Stimulated activated naive CD4-positive, alpha-beta T cell treated with Interleukin-2 at 50 U/mL for 16 hours (primary cell): ENCODE measurements around the gene CHRM4.

Source experiments
- DNase-seq: peaks from one replicate; lab custom pipeline; 2025; lab: John Stamatoyannopoulos, UW

CHRM4 gene

DNA sequence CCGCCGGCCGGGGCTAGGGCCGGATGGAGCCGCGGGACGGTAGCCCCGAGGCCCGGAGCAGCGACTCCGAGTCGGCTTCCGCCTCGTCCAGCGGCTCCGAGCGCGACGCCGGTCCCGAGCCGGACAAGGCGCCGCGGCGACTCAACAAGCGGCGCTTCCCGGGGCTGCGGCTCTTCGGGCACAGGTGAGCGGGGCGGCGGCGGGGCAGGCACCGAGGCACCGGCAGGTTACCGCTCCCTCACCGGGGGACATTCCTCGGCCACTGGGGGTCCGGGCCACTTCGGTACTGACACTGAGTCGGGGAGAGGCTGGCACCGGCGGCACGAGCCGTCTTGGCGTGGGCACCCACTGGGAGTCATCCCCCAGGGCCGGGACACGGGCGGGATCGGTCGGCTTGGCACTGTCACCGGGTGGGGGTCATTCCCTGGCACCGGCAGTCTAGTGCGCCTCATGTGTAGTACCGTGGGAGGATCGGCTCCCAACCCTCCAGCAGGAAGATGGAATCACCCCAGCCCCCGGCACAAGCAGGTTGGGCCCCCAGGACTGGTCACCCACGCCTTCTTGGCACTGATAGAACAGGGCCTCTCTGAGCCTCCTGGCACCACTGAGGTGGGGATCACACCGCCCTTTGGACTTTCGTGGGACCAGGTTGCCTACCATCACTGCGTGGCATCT lies 43.8 kb downstream of the CHRM4 start:
- peak; percentile 24 for DNase-seq

DNA sequence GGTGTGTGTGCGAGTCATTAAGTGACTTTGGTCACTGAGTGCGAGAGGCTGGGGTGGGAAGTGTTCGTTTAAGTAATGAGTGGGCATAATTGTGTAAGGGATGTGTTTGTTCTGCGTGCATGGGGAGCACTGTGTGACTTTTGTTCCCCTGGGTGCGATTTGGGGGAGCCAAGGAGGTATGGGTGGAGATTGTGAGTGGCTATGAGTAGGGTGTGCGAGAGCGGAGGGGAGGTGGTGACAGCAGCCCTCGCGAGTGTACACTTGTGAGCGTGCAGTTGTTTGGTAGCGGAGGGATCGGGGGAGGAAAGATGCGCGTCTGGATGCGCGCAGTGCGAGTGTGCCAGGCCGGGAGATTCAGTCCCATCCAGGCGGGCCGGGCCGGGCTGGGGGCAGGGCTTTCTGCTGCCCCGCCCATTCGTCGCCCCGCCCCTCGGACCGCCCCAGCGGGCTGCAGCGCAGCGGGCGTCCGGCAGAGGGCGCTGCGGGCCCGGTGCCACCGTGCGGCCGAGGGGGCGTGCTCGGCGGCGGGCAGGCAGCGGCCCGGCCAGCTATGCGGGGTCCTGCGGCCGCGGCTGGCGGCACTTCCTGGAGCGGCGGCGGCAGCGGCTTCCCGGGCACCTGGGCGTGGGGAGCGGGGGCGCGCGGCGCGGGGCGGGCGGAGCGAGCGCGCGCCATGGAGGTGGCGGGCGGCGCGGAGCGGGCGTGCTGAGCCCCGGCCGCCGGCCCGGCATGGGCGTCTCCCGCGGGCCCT lies 44.5 kb downstream of the CHRM4 start, which contains the start of gene DGKZ:
TSS of gene DGKZ (plus strand) at position 578 of the 751 bp plus-strand sequence. CDS start 197 bp downstream, outside the sequence.
- DNase-seq: peak; percentile 84

DNA sequence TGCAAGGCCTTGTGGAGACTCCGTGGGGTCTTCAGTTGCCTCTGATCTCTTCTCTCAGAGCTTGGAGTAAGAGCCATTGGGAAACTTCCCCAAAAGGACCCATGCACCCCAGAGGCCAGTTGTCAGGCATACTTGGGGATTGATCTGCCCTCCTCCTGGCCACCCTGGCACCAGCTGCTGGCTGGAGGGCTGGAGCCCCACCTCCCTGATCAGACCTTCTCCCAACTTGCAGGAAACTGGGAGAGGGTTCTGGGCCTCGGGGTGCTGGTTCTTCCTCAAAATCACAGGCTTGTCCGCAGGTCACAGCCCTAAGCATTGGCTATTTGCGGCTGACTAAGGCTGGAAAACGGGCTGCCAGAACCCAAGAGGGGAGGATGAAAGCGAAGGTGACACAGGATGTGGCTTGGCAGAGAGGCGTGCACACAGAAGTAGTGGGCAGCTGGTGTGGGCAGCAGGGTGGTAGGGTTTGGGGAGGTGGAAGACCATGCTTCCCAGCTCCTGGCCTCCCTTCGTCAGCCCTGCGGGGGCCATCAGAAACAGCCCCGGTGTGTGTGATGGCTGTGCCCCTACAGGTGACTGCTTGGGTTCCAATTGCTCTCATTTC lies 45.6 kb downstream of the CHRM4 start:
- peak; percentile 22 for DNase-seq

DNA sequence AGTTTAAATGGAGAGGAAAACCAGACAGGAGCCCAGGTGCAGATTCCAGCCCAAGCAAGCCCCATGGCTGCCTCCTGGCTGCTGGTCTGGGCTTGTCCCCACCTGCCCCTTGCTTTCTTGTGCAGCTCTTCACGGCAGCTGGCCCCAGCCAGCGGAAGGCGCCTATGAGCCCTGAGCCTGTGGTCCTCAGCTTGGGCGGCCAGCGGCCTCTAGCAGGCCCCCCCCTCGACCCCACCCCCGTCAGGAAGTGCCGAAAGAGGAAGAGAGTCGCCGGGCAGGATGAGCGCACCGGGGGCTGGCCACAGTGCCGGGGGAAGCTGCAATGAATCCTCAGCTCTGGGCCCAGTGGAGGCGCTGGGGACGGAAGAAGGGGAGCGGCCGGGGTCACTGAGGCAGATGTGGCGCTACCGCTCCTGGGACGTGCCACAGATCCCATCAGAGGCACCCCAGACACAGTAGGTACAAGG lies 46.4 kb downstream of the CHRM4 start:
- no peak for DNase-seq

DNA sequence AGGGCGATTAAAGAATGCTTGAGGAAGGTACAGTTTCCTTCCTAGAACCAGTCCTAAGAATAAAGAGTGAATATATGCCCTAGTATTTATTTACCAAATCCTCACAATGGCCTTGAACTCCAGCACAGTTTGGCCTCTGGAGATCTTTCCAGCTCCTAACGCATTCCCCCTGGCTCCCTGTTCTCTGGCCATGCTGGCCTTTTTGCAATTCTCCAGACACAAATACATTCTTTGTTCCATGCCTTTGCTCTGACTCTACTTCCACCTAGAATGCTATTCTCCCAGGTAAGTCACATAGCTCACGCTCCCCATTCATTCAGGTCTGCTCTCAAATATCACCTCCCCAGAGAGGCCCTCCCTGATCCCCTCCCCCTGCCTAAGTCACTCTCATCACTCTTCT lies 48.1 kb downstream of the CHRM4 start:
- no peak for DNase-seq

DNA sequence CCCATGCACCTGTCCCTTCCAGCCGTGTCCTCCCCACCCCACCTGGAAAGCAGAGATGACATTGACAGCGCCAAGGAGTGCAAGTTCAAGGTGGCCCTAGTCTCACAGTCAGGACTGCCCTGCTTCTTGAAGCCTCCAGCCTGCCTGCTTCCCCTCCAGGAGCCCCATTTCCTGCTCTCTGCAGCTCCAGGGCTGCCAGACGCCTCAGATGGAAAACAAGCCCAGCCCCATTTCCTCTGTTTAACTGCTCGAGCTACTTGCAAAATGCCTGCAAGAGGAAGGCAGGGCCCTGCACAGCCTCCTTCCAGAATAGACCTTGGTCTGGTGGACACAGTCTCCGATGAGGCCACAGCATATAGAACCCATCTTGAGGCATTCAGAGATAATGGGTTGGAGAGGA lies 49.3 kb downstream of the CHRM4 start:
- no peak for DNase-seq

DNA sequence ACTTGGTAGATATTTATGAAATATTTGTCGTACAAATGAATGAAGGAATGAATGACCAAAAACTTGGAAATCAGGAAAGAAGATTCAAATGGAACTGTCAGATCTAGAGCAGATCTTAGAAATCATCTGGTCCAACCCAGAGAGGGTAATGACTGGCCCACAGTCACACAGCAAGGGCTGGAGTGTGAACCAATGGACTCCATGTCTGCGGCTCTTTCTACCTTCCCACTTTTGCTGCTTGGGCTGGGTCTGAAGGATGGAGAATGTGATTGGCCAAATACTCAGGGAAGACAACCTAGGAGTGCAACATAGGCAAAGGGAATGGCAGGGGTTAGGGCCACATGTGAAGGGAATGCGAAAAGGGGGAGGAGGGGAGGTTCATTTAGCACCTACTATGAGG lies 50.1 kb downstream of the CHRM4 start:
- no peak for DNase-seq

DNA sequence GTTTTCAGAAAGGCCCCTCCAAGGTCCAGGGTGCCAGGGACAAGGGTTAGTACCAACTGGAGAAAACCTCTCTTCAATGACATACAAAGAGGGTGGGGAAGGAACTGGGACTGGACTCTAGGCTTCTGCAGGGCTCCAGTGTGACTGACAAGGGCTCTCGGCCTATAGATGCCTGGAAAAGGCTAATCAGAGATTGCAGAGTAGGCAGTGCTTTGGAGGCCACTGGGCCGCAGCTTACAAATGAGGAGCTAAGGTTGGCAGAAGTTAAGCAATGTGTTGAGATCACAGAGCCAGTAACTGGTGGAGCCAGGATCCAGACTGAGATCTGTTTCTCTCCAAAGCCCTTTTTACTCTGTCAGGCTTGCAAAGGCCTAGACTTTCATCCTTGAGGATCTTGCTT lies 51.8 kb downstream of the CHRM4 start:
- DNase-seq: no peak

DNA sequence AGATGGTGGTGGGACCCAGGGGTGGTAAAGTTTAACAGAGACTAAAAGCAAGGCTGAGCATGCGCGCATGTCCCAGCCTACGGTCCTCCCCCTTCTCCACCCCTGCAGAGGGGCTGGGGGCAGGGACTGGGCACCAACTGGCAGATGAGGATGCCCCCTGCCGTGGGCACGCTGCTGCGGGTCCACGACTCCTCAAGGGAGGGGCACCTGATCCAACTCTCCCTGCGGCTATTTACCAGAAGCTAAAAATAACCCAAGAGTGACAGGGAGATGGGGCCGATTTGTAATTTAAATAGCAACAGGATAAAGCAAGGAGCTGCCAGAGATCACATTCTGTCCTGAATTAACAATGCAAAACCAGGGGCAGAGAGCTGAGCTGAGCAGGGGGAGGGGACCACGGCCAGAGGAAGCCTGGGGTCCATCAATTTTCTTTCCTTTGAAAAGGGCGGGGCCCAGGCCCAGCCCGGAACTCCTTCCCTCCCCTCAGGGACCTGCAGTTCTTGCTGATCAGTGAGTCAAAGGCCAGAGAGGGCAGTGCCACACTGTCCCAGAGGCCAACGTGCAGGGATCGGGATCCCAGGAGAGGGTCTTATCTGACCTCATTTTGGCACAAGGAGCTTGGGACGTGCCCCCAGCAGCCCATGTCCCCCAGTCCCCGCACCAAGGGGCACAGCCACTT lies 52.4 kb downstream of the CHRM4 start:
- no peak for DNase-seq

DNA sequence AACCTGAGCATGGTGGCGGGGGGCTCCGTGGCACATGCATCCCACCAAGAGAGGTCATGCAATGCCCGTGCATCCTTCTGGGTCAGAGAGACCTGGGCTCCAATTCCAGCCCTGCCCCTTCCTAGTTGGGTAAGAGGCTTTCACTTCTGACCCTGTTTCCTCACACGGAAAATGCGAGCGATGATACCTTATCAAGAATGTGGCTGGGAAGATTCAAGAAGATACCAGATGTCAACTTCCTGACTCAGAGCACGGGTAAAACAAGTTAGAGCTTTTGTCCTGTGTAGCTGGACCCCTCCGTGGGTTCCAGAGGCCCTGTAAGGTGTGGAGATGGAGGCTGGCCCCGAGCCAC lies 53.0 kb downstream of the CHRM4 start:
- no peak for DNase-seq

DNA sequence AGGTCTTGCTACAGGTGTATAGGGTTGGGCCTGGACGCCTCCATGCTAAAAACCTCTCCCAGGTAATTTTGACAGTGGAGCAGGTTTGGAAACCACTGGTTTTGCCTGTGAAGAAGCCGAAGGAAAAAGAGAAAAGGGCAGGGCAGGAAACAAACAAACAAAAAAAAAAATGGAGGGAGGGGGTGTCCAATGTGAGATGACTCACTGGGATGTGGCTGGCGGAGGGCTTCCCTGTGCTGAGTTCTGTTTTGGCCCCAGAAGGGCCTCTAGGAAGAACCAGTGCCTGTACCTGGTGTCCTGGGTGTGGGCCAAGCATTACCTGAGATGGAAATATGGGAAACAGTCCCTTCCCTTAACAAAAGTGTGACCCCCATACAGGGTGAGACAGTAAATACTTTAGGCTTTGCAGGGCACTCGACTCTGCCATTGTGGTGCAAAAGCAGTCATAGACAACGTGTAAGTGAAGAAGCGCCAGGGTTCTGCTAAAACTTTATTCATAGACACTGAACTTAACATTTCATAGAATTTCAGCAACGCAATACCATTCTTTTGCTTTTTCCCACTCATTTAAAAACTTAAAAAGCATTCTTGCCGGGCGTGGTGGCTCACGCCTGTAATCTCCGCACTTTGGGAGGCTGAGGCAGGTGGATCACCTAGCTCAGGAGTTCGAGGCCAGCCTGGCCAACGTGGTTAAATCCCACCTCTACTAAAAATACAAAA lies 53.8 kb downstream of the CHRM4 start:
- no peak for DNase-seq

DNA sequence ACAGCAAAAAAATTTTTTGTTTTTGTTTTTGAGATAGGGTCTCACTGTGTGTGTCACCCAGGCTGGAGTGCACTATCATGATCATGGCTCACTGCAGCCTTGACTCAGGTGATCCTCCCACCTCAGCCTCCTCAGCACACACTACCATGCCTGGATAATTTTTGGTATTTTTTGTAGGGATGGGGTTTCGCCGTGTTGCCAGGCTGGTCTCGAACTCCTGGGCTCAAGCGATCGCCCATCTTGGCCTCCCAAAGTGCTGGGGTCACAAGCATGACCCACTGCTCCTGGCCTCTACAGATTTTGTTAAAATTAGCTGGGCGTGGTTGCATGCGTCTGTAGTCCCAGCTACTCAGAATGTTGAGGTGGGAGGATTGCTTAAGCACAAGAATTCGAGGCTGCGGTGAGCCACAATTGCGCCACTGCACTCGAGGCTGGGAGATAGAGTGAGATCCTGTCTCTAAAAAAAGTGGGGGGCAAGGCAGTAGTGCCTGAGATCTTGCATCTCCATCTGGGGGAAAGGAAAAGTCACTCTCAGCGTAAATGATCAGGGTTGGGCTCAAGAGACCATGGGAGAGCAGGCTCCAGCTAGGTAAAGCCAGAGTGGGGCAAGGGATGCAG lies 54.9 kb downstream of the CHRM4 start:
- DNase-seq: no peak

DNA sequence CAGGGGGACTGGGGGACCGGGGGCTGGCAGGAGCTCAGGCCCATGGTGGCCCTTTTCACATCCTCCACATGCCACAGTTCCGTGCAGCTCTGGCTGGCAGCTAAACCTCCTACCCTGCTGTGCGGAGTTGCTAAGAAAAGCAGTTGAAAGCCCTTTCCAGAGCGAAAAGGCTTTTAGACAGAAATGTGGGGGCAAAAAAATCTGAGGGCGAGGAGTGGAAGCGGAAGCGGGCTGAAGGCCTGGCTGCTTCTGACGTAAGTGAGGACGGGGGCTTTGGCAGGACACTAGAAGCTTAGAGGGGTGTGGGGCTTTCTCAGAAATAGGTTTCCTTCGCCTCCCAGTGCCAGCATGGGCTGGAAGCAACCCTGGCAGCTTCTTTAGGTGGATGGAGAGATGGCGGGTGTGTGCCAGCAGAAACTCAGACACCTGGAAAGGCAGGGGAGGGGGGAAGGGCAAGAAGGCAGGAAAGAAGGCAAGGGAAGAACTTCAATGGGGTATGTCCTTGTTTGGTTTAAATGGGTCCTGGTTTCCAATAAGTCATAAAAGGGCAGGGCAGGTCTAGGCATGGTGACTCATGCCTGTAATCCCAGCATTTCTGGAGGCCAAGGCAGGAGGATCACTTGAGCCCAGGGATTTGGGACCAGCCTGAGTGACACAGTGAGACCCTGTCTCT lies 55.5 kb downstream of the CHRM4 start:
- no peak for DNase-seq

DNA sequence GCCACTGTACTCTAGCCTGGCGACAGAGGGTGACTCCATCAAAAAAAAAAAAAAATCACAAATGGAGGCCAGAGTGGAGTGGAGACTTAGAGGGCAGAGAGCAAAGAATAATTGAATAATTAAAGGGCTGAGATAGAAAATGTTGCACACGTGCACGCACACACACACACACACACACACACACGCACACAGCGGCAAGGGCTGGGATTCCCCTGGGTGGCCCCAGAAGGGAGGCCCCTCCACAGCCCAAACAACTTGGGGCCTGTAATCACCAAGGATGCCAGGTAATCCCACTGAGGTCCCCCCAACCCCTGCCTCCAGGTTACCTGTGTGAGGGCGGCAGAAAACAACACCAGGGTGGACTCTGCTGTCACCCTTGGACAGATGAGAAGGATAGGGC lies 56.3 kb downstream of the CHRM4 start:
- DNase-seq: no peak

DNA sequence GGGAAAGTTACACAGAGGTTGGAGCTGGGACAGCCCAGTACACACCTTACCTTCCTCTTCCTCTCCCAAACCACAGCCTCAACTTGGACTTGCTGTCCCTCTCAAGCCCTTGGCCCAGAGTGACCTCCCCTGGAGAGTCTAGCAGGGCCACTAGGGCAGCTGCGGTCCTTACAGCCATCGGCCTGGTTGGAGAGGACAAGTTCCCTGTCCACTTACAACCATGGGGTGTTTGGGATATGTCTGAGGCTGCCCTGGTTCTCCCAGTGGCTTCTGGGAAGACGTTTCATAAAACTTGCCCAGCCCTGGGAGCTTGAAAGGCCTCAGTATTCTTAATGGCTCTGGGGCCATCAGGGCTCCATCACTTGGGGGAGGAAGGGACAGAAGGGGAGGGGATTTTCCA lies 57.4 kb downstream of the CHRM4 start:
- DNase-seq: no peak
